Measurements from ENCODE around the gene KCNJ9. TPM values are rescaled to one million over a fixed set of nuclear protein-coding genes. Genes with fewer than 3 reads are reported as not detected.

The KCNJ9 gene
- total and polyA plus RNA-seq, 2 of the 4 experiments (the other 2 are of a cell fraction) = not detected

DNA sequence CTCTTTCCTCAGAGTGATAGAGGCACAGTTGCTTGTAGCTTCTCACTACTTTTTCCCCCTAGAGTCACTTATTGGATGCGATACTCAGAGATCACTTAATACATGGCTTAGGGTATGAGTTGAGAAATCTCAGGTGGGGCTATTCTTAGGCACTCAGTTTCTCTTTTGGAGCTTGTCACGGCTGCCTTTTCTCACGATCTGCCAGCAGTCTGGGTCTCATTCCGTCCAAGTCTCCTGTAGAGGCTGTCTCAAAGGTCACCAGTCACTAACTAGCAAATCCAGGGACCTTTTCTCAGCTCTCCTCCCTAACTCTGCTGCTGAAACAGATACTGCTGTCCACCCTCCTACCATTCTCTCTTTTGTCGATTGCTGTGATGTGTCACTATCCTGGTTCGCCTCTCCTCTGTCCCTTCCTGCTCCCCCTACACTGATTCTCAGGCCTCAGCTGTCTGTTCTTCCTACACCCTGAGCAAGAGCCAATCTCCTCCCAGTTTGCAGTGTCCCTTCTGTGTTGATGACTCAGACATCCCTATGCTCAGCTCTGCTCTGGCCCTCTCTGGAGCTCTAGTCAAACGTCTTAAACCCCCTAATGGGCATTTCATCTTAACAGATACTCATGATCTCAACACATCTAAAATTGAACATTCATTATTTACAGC, 46.7 kb downstream of the KCNJ9 start:
- Histone ChIP-seq H2BK5ac (ENCODE audit: low read depth, low read length, poor library complexity, severe bottlenecking) (no peak overlapping the region), H3K4ac (ENCODE audit: low read depth, low read length) (peak overlapping the region; percentile 45), H2BK20ac (ENCODE audit: low read depth, low read length) (peak overlapping the region; percentile 80; the same call in 1 of the 2 replicates), H2AK5ac (ENCODE audit: low read depth, low read length) (peak overlapping the region; percentile 29), H4K91ac (ENCODE audit: insufficient read depth, low read depth, low read length) (peak overlapping the region; percentile 78; the same call in 1 of the 2 replicates), H3K56ac (ENCODE audit: extremely low read depth, insufficient read depth, low read length) (no peak overlapping the region), H3K23ac (ENCODE audit: low read depth, low read length) (no peak overlapping the region), H3K27me3 (ENCODE audit: control insufficient read depth, insufficient read depth, low read length) (peaks cover 12% of the 10 kb centered on the region), H3K4me3 (ENCODE audit: insufficient read depth, low read depth, low read length) (no peak overlapping the region), H3K27ac (ENCODE audit: insufficient read depth, low read length) (no peak overlapping the region), H2AFZ (replicated peaks; ENCODE audit: low read length, poor library complexity) (peak overlapping the region; percentile 77), H3K4me1 (ENCODE audit: control insufficient read depth, insufficient read depth, low read length) (peaks cover 17% of the 10 kb centered on the region), H4K20me1 (ENCODE audit: insufficient read depth, low read length) (no peaks in the 10 kb centered on the region), H3K79me1 (ENCODE audit: low read depth in 1 of 2, low read length in 2 of 2) (no peaks in the 10 kb centered on the region), H2BK120ac (ENCODE audit: low read depth, low read length) (peak overlapping the region; percentile 59; the same call in 1 of the 2 replicates), H4K5ac (ENCODE audit: low read depth, low read length) (no peak overlapping the region), H3K4me2 (ENCODE audit: low read depth, low read length) (no peak overlapping the region), H3K9me3 (ENCODE audit: control insufficient read depth, insufficient read depth, low read length) (no peaks in the 10 kb centered on the region), H3K9me1 (ENCODE audit: insufficient read depth, low read length) (peaks cover 26% of the 10 kb centered on the region), H3K18ac (ENCODE audit: low read depth, low read length) (no peak overlapping the region), H2BK15ac (ENCODE audit: low read depth, low read length) (peak overlapping the region; percentile 75; the same call in 2 of the 3 replicates), H3K14ac (replicated peaks; ENCODE audit: low read depth, low read length) (peak overlapping the region; percentile 60), H2AK9ac (replicated peaks; ENCODE audit: low read depth, low read length, poor library complexity) (no peak overlapping the region), H3K36me3 (ENCODE audit: control insufficient read depth, insufficient read depth, low read length) (no peaks in the 10 kb centered on the region), H4K8ac (ENCODE audit: low read depth in 2 of 2, low read length in 2 of 2) (peak overlapping the region in 1 of 2 experiments; percentile 70; a peak in 2 of 4 replicates), H3K9ac (ENCODE audit: low read depth, low read length) (no peak overlapping the region)
- 76% methylated on average over 4 of the region's 7 CpGs; no CpG with 5 or more reads in 1 of the 2 experiments for WGBS, 2 experiments (ENCODE audit: extremely low coverage in 2 of 2, insufficient read length in 1 of 2)
- ChIA-PET CTCF (interaction anchor here (1.4 kb wide), 1 partner anchor 14 kb away, joined by 3 read pairs; no protein-coding TSS in a partner anchor), POLR2A (ENCODE audit: unreplicated experiment) (no interaction called here)
- no TSS peak for BruUV-seq (replicated peaks)
- DNase-seq = peak; percentile 60
- dilution Hi-C loops (cut with HindIII; ENCODE audit: low sequenced_read_pairs, unreplicated experiment) = no loop called here
- in situ Hi-C loops (cut with MboI; ENCODE audit: low sequenced_read_pairs) = no loop called here
- intact Hi-C loops (cut with micrococcal nuclease) = no loop called here
- no peak for TF ChIP-seq BHLHE40 (IDR thresholded peaks at IDR 0.05; ENCODE audit: low read depth, low read length)
- TF ChIP-seq FOS (IDR thresholded peaks at IDR 0.05; ENCODE audit: low read depth, low read length) = peak; percentile 26; the same call in 1 of the 2 replicates
- peak; percentile 60 for ATAC-seq (ENCODE audit: low read depth)

Data from IMR-90 (cell line).